Naive thymus-derived CD8-positive, alpha-beta T cell (primary cell): ENCODE data around the gene SNX21. TPM values are rescaled to one million over a fixed set of nuclear protein-coding genes. Genes with fewer than 3 reads are reported as not detected.

Source experiments
- ATAC-seq, 2 donors: fragments of 150-1000 bp; cut with Tn5 transposase in 1 of 2; sonication (Bioruptor Pico), chemical (Tn5 transposase) in 1 of 2; 1 replicate in 1 of 2; 2 replicates in 1 of 2; pipeline ENCODE4 v1.10.0; 2021; ENCODE audit warnings: mild to moderate bottlenecking in 2 of 2, moderate library complexity in 2 of 2
- POLR2A ChIA-PET: fragments of 350-600 bp; sonication (Branson Sonifier 250); formaldehyde crosslinking; loops from one replicate; lab custom pipeline; 2021; ENCODE audit warnings: antibody characterized with exemption; lab: Charles Lee
- DNase-seq, 10 donors: peaks; one replicate each; pipeline versions ENCODE4 v3.0.0 to v3.0.0-alpha.2; 2020 to 2022
- H3K27ac Mint-ChIP-seq, 10 donors: one replicate each; pipeline ENCODE4 v1.8.0; 2020 to 2022; ENCODE audit warnings: mild to moderate bottlenecking in 10 of 10, mixed read lengths in 10 of 10, moderate library complexity in 4 of 10, inconsistent platforms in 1 of 10
- H3K27me3 Mint-ChIP-seq, 5 donors: one replicate each; pipeline ENCODE4 v1.8.0; 2021 to 2022; ENCODE audit warnings: mixed read lengths in 5 of 5
- H3K36me3 Mint-ChIP-seq, 3 donors: one replicate each; pipeline ENCODE4 v1.8.0; 2020 to 2022; ENCODE audit warnings: mixed read lengths in 3 of 3, mild to moderate bottlenecking in 2 of 3, inconsistent platforms in 1 of 3
- H3K4me1 Mint-ChIP-seq, 4 donors: one replicate each; pipeline ENCODE4 v1.8.0; 2021 to 2022; ENCODE audit warnings: mixed read lengths in 4 of 4
- H3K4me3 Mint-ChIP-seq, 10 donors: one replicate each; pipeline ENCODE4 v1.8.0; 2020 to 2022; ENCODE audit warnings: mild to moderate bottlenecking in 10 of 10, mixed read lengths in 10 of 10, moderate library complexity in 6 of 10, inconsistent platforms in 1 of 10
- H3K9me3 Mint-ChIP-seq, 9 donors: one replicate each; pipeline ENCODE4 v1.8.0; 2020 to 2022; ENCODE audit warnings: mixed read lengths in 9 of 9, mild to moderate bottlenecking in 3 of 9, inconsistent platforms in 1 of 9, moderate library complexity in 1 of 9
- polyA plus RNA-seq, 3 donors: library from polyadenylated mRNA; unstranded; fragments of 300-500 nt; fragmentation: Illumina TruSeq; gene quantifications; one replicate each; pipeline ENCODE4 v1.2.3, GENCODE V29; 2021
- total RNA-seq, 8 experiments: library from RNA in 2 of 8; stranded (reverse) in 2 of 8; gene quantifications; one replicate each; pipeline ENCODE4 v1.2.3 and lab custom pipeline; 2021 to 2026

SNX21 gene
- total and polyA plus RNA-seq, 5 experiments from 2014 or later: 0.30 to 2.2 (median 1.4) TPM

DNA sequence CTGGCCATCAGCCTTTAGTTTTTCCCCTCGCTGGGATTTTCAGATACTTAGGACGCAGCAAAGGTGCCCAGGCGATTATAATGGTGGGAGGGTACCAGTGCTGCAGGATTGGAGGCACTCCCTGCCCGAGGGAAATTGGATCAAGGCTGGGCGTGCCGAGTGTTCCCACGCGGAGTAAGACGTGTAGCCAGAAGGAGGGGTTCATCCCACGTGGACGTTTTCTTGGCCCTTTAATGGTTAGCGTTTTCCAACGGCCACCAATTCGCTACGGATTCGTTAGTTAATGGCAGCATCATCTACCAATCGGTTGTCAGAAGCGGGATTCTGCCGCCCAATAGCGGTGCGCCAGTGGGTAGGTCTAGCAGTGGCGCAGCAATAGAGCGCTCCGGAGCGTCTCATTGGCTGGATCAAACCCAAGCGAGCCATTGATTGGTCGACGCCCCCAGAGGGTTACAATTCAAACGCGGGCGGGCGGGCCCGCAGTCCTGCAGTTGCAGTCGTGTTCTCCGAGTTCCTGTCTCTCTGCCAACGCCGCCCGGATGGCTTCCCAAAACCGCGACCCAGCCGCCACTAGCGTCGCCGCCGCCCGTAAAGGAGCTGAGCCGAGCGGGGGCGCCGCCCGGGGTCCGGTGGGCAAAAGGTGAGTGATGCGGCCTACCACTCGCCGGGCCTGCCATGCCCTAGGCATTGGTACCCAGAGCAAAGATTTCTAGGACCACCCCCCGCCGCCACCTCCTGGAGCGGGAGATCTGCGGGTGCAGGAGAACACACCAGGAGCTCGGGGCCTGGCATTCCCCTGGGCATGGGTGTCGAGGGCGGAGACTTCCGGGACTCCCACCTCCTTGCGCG lies 21.2 kb upstream of the SNX21 start, which contains the start of gene UBE2C:
Gene UBE2C, plus strand, starts transcription at position 488 of the 849 bp plus-strand sequence. Its CDS starts 52 bp downstream, at position 540.
- H3K4me1 Mint-ChIP-seq: peaks cover 6 to 19% (median 16%) of the 10 kb centered on the region in 4 donors
- no peaks in the 10 kb centered on the region for H3K27me3 Mint-ChIP-seq
- H3K27ac Mint-ChIP-seq: peak within 1 kb of the TSS in 8 of 10 donors; percentile 37 to 92 (median 72)
- DNase-seq (peak; percentile 84 to 96 (median 93)), ATAC-seq (peak; percentile 100)
- POLR2A ChIA-PET: interaction anchor here (0.6 to 1.6 kb wide), 4 partner anchors 10 to 449 kb away, joined by 3 to 4 read pairs (median 4); partner anchors contain the start of genes SNX21 and SYS1
- peaks cover 0 to 41% (median 3%) of the 10 kb centered on the region in 3 donors for H3K36me3 Mint-ChIP-seq
- peak within 1 kb of the TSS; percentile 78 to 90 (median 85) for H3K4me3 Mint-ChIP-seq
- no peaks in the 10 kb centered on the region for H3K9me3 Mint-ChIP-seq

DNA sequence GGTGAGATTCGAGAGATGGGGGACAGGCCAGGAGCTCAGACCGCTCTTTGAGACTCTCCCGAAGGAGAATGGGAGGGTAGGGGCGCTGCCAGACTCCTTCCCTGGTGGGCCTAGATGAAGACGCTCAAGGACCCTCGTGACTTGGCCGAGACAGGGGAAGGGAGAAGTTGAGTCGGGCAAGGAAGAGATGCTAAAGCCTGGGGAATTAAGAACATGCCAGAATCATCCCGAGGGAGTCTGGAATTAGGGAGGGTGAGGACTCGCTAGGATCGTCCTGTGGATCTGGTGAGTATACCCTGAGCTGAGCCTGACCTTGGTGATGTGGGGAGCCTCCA lies 20.6 kb upstream of the SNX21 start:
- no peaks in the 10 kb centered on the region for H3K9me3 Mint-ChIP-seq
- POLR2A ChIA-PET: interaction anchor here (0.6 to 1.6 kb wide), 4 partner anchors 9 to 450 kb away, joined by 3 to 4 read pairs (median 4); partner anchors contain the start of genes SNX21 and SYS1
- DNase-seq (no peak), ATAC-seq (no peak)
- no peaks in the 10 kb centered on the region for H3K27me3 Mint-ChIP-seq
- H3K4me1 Mint-ChIP-seq: peaks cover 6 to 19% (median 16%) of the 10 kb centered on the region in 4 donors
- peak overlapping the region; percentile 78 to 90 (median 85) for H3K4me3 Mint-ChIP-seq
- H3K27ac Mint-ChIP-seq: peak overlapping the region in 2 of 10 donors; percentile 60 to 89
- H3K36me3 Mint-ChIP-seq: peaks cover 0 to 36% (median 3%) of the 10 kb centered on the region in 3 donors

DNA sequence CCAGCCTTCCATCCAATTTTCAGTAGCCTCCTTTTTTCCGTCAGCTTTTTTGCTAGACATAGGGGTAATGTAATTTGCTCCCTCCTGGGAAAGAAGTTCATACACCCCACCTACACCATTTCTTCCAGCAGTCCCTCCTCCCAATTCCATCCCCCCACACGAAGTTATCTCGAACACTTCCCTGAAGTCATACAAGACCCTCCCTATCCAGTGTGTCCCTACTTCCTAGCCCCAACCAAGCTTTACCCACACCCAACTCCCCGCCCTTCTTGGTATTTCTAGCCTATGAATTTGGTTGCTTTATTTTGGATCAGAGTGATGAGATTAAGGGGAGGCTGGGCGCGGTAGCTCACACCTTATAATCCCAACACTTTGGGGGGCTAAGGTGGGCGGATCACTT lies 20.1 kb upstream of the SNX21 start:
- Mint-ChIP-seq H3K27me3 (peaks cover 0 to 3% (median 2%) of the 10 kb centered on the region in 5 donors), H3K27ac (no peak overlapping the region), H3K4me3 (peak overlapping the region; percentile 78 to 90 (median 85)), H3K36me3 (peaks cover 0 to 31% (median 3%) of the 10 kb centered on the region in 3 donors), H3K4me1 (peaks cover 6 to 19% (median 16%) of the 10 kb centered on the region in 4 donors), H3K9me3 (no peaks in the 10 kb centered on the region)
- ATAC-seq (no peak), DNase-seq (no peak)
- POLR2A ChIA-PET: interaction anchor here (0.6 to 1.6 kb wide), 4 partner anchors 9 to 450 kb away, joined by 3 to 4 read pairs (median 4); partner anchors contain the start of genes SNX21 and SYS1

DNA sequence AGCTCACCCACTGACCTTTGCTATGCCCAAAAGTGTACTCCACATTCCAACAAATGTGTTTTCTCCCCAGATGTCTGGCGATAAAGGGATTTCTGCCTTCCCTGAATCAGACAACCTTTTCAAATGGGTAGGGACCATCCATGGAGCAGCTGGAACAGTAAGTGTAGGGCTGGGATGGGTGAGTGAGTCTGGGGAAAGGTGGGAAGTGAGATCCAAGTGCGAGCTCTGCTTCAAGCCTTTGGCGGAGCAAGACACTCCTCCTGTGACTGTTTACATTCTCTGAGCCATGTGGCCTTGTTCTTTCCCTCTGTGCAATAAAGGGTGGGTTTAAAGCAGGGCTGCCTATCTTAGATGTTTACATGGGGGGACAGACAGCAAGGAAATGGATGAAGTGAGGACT lies 19.3 kb upstream of the SNX21 start:
- Mint-ChIP-seq H3K4me1 (peaks cover 6 to 19% (median 16%) of the 10 kb centered on the region in 4 donors), H3K27ac (peak overlapping the region in 1 of 10 donors; percentile 27), H3K4me3 (no peak overlapping the region), H3K27me3 (peaks cover 0 to 5% (median 2%) of the 10 kb centered on the region in 5 donors), H3K36me3 (peaks cover 0 to 22% (median 3%) of the 10 kb centered on the region in 3 donors), H3K9me3 (no peaks in the 10 kb centered on the region)
- ATAC-seq: no peak
- POLR2A ChIA-PET: no interaction called here
- DNase-seq: no peak

DNA sequence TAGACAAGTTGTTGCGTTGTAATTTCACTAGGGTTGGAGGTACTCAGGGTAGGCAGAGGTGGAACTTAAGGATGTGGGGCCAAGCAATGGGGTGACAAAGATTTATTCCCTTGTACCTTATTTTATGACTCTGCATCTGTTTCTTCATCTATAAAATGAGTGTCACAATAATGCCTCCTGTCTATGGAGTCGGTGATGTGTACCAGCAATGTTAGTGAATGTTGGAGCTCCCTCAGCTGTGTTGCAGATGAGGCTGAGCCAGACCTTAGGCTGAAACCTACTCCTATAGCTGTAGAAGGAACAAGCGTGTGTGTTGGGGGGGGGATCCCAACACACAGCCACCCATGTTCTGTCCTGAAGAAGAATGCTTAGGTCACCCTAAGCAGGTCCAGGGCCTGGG lies 16.6 kb upstream of the SNX21 start:
- H3K27ac Mint-ChIP-seq: no peak overlapping the region

DNA sequence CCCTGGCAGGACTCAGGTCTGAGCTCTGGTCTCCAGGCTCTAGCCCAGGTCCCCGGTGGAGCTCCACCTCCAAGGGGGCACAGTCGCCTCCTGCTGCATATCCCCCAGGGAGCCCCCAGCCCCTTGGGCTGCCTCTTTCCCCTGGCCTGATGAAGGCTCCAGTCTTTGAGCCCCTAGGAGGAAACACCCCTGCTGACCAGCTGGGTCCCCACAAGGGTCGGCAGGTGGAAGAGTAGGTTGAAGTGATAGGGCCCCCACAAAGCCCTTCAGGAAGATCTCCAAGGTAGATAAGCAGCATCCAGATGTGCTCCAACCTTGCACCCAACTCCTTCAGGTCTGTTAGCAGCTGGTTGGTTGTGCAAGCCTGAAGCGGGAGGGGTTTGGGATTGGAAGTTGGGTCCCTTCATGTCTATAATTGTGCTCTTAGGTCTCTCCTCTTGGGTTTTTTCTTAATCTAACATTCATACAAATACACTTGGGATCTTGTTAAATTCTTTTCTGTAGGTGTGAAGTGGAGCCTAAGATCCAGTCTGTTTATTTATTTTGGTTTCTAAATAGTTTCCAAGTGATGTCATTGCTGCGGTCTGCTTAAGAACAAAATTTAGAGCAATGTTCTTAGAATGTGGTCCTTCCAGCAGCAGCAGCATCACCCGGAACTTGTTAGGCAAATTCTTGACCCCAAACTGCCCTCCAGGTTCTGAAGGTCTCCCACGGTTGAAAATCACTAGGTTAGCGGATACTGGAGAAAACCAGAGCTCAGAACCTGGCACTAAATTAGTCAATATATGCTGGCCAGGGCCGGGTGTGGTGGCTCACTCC lies 16.0 kb upstream of the SNX21 start:
- DNase-seq: no peak
- Mint-ChIP-seq H3K4me1 (peaks cover 8 to 19% (median 9%) of the 10 kb centered on the region in 4 donors), H3K9me3 (no peaks in the 10 kb centered on the region), H3K27ac (no peak overlapping the region), H3K4me3 (no peak overlapping the region), H3K27me3 (peaks cover 9 to 31% (median 14%) of the 10 kb centered on the region in 5 donors), H3K36me3 (peaks cover 0 to 3% (median 0%) of the 10 kb centered on the region in 3 donors)
- POLR2A ChIA-PET: interaction anchor here (1.0 kb wide), 1 partner anchor 11 kb away, joined by 5 read pairs; no protein-coding TSS in a partner anchor
- no peak for ATAC-seq

More for the DNA sequence above, 16.6 kb upstream of the SNX21 start:
- no peak overlapping the region for H3K4me3 Mint-ChIP-seq
- H3K27me3 Mint-ChIP-seq: peaks cover 5 to 25% (median 11%) of the 10 kb centered on the region in 5 donors
- ATAC-seq (no peak), DNase-seq (no peak)
- H3K36me3 Mint-ChIP-seq: peaks cover 0 to 3% (median 0%) of the 10 kb centered on the region in 3 donors
- peaks cover 7 to 19% (median 11%) of the 10 kb centered on the region in 4 donors for H3K4me1 Mint-ChIP-seq
- POLR2A ChIA-PET: interaction anchor here (1.0 kb wide), 1 partner anchor 11 kb away, joined by 5 read pairs; no protein-coding TSS in a partner anchor
- H3K9me3 Mint-ChIP-seq: no peaks in the 10 kb centered on the region

DNA sequence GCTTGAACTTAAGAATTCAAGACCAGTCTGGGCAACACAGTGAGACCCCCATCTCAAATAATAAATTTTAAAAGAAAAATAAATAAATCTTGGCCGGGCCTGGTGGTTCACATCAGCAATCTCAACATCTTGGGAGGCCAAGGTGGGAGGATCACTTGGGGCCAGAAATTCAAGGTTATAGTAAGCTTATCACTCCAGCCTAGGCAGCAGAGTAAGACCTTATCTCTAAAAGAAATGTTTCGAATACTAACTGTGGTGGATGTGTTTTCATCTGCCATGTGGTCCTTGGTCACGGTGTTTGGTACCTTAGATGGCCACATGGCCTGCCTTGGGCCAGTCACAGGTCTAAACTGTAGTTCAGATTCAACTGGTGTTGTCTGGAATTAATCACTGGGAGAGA lies 15.4 kb upstream of the SNX21 start:
- H3K27me3 Mint-ChIP-seq: peaks cover 9 to 36% (median 18%) of the 10 kb centered on the region in 5 donors
- H3K4me3 Mint-ChIP-seq: no peak overlapping the region
- peaks cover 3 to 19% (median 8%) of the 10 kb centered on the region in 4 donors for H3K4me1 Mint-ChIP-seq
- H3K36me3 Mint-ChIP-seq: peaks cover 0 to 3% (median 0%) of the 10 kb centered on the region in 3 donors
- no peaks in the 10 kb centered on the region for H3K9me3 Mint-ChIP-seq
- POLR2A ChIA-PET: no interaction called here
- DNase-seq (no peak), ATAC-seq (no peak)
- no peak overlapping the region for H3K27ac Mint-ChIP-seq

DNA sequence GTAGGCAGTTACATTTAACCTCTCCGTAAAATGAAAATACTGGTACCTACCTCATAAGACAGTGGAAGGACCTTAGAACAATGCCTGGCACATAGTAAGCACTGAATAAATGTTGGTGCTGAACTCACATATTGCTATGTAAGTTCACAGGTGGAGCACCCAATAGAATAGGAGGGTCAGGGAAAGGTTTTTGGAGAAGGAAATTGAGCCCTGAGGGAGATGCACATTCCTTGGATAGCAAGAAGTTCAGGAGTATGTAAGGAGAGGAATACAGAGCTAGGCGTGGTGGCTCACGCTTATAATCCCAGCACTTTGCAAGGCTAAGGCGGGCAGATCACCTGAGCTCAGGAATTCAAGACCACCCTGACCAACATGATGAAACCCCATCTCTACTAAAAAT lies 14.1 kb upstream of the SNX21 start:
- no peak overlapping the region for H3K27ac Mint-ChIP-seq
- no peak overlapping the region for H3K4me3 Mint-ChIP-seq
- peaks cover 11 to 47% (median 26%) of the 10 kb centered on the region in 5 donors for H3K27me3 Mint-ChIP-seq
- H3K36me3 Mint-ChIP-seq: peaks cover 0 to 3% (median 0%) of the 10 kb centered on the region in 3 donors
- DNase-seq: no peak
- no peak for ATAC-seq
- H3K4me1 Mint-ChIP-seq: peaks cover 12 to 23% (median 17%) of the 10 kb centered on the region in 4 donors
- no peaks in the 10 kb centered on the region for H3K9me3 Mint-ChIP-seq
- POLR2A ChIA-PET: no interaction called here

DNA sequence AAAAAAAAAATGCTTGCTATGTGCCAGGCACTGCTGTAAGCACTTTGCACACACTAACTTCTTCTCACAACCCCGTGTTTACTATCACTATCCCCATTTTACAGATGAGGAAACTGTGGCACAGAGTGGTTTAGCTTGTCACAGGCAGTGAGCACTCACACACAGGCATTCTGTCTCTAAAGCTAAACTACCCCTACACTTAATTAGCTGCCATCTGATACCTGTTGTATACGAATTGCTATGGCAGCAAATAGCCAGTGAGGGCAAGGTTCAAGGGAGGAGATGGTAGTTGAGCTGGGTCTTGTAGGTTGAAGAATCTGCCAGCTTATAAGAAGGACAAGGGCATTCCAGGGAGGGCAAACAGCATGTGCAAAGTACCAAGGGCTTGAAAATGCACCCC lies 11.7 kb upstream of the SNX21 start:
- peaks cover 12 to 27% (median 19%) of the 10 kb centered on the region in 4 donors for H3K4me1 Mint-ChIP-seq
- no peak for DNase-seq
- peaks cover 11 to 50% (median 27%) of the 10 kb centered on the region in 5 donors for H3K27me3 Mint-ChIP-seq
- no peak for ATAC-seq
- peak overlapping the region in 1 of 10 donors; percentile 26 for H3K4me3 Mint-ChIP-seq
- POLR2A ChIA-PET: interaction anchor here (0.6 to 1.2 kb wide), 3 partner anchors 9 to 498 kb away, joined by 3 to 4 read pairs (median 3); partner anchors contain the start of gene UBE2C
- H3K9me3 Mint-ChIP-seq: no peaks in the 10 kb centered on the region
- no peak overlapping the region for H3K27ac Mint-ChIP-seq
- H3K36me3 Mint-ChIP-seq: peaks cover 0 to 3% (median 0%) of the 10 kb centered on the region in 3 donors

DNA sequence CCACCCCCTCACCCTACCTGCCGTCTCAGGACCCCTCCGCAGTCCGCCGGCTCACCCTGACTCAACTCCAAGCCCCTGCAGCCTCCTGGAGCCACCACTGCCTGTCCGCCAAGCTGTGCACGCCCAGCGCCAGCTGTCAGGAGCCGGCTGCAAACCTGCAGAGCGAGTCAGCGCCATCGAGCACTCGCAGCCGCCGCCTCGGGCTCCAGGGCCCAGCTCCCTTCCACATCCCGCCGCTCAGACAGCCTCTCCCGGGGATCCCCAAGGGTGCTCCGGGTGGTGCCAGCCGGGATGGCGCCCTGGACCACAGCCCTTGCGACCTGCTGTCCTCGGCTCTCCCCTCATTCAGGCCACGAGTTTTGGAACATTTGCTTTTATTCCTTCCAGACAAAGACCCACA lies 10.7 kb upstream of the SNX21 start:
- Mint-ChIP-seq H3K4me3 (peak overlapping the region in 6 of 10 donors; percentile 15 to 86 (median 34)), H3K27ac (no peak overlapping the region), H3K4me1 (peaks cover 12 to 27% (median 19%) of the 10 kb centered on the region in 4 donors), H3K36me3 (peaks cover 0 to 3% (median 0%) of the 10 kb centered on the region in 3 donors), H3K9me3 (no peaks in the 10 kb centered on the region), H3K27me3 (peaks cover 11 to 50% (median 27%) of the 10 kb centered on the region in 5 donors)
- POLR2A ChIA-PET: interaction anchor here (0.7 to 1.6 kb wide), 3 partner anchors 10 to 116 kb away, joined by 3 read pairs; partner anchors contain the start of gene UBE2C
- DNase-seq (no peak), ATAC-seq (peak in 1 of 2 donors; percentile 27)

DNA sequence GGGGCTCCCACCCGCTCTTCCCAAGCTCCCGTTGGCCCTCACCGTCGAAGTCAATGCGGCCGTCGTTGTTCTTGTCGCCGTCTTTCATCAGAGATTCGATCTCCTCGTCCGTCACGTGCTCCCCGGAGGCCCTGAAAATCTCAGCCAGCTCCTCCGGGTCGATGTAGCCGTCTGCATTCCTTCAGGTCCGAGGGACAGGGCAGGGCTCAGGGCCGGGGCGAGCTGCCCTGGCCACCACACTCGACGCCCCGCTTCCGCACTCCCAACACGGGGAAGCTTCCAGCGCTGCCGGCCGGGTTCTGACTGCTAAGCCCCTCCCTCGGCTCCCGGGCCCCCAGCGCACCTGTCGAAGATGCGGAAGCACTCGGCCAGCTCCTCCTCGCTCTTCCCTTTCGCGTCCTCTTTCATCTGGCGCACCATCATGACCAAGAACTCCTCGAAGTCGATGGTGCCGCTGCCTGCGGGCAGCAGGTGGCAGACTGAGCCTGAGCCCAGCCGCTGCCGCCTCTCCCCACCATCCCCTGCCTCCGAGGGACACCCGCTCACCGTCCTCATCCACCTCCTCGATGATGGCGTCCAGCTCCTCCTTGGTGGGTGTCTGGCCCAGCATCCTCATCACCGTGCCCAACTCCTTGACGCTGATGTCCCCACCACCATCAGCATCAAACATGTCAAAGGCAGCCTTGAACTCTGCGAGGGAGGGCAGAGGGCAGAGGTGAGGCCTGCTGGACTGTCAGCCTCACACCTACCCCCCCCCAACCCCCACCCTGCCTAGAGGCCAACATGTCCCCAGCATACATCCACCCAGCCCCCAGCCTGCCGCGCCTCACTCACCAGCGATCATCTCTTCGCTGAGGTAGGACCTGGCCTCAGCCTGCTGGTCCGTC lies 9.4 kb upstream of the SNX21 start:
- Mint-ChIP-seq H3K4me3 (peak overlapping the region; percentile 66 to 91 (median 82)), H3K9me3 (no peaks in the 10 kb centered on the region), H3K4me1 (peaks cover 12 to 27% (median 19%) of the 10 kb centered on the region in 4 donors), H3K27me3 (peaks cover 9 to 49% (median 22%) of the 10 kb centered on the region in 5 donors), H3K36me3 (peaks cover 0 to 3% (median 0%) of the 10 kb centered on the region in 3 donors), H3K27ac (peak overlapping the region in 8 of 10 donors; percentile 37 to 81 (median 56))
- POLR2A ChIA-PET: interaction anchor here (0.5 to 1.6 kb wide), 8 partner anchors 11 to 1656 kb away, joined by 3 to 7 read pairs (median 4); partner anchors contain the start of genes ACOT8, PCIF1 and ZSWIM3
- peak; percentile 77 to 86 for ATAC-seq
- DNase-seq: peak; percentile 26 to 74 (median 38)
